OCI-LY7 (cell line): ENCODE results near the gene SFI1. TPM values are rescaled to one million over a fixed set of nuclear protein-coding genes. Genes with fewer than 3 reads are reported as not detected.
A peak's percentile ranks its signal among the peaks of the same experiment; 100 is the strongest.

Source experiments
- BruUV-seq: library from RNA; stranded (reverse); fragments of 400-500 nt; replicated peaks from 2 replicates; lab custom pipeline; 2021; lab: Mats Ljungman, UMichigan
- CTCF ChIA-PET: fragments of 300-600 bp; sonication (Branson Sonifier 250); formaldehyde crosslinking; loops from one replicate; lab custom pipeline; 2022; ENCODE audit warnings: antibody characterized with exemption; ENCODE audit not compliant: unreplicated experiment; lab: Charles Lee
- POLR2A ChIA-PET: fragments of 300-600 bp; sonication (Branson Sonifier 250); formaldehyde crosslinking; loops from one replicate; lab custom pipeline; 2022; ENCODE audit warnings: antibody characterized with exemption; lab: Charles Lee
- DNase-seq: peaks from one replicate; pipeline ENCODE4 v3.0.0-alpha.2; 2015; ENCODE audit warnings: low spot score
- H2AFZ ChIP-seq: fragments of 200-600 bp; sonication (generic), shearing (Covaris generic); 2 replicates; pipeline ENCODE4 v1.6.1; 2014; ENCODE audit warnings: mild to moderate bottlenecking, antibody characterized with exemption, low read length, moderate library complexity
- H3K27ac ChIP-seq: fragments of 200-600 bp; sonication (generic); 2 replicates; pipeline ENCODE4 v1.5.1; 2014; ENCODE audit warnings: mixed run types, low read depth, mild to moderate bottlenecking, moderate library complexity, low read length, inconsistent platforms; ENCODE audit not compliant: poor library complexity, severe bottlenecking
- H3K36me3 ChIP-seq: fragments of 200-600 bp; sonication (generic); 2 replicates; pipeline ENCODE4 v1.6.1; 2014; ENCODE audit warnings: mild to moderate bottlenecking, antibody characterized with exemption, low read length, moderate library complexity, mixed read lengths; ENCODE audit not compliant: insufficient read depth
- H3K4me1 ChIP-seq: fragments of 200-600 bp; sonication (generic); 2 replicates; pipeline ENCODE4 v1.5.1; 2014; ENCODE audit warnings: mild to moderate bottlenecking, low read length; ENCODE audit not compliant: insufficient read depth, poor library complexity, severe bottlenecking
- H3K4me2 ChIP-seq: fragments of 200-600 bp; sonication (generic); 2 replicates; pipeline ENCODE4 v1.6.1; 2014; ENCODE audit warnings: mild to moderate bottlenecking, low read length
- H3K4me3 ChIP-seq: fragments of 200-600 bp; sonication (generic); 2 replicates; pipeline ENCODE4 v1.5.1; 2014; ENCODE audit warnings: mild to moderate bottlenecking, low read depth, low read length; ENCODE audit not compliant: poor library complexity, severe bottlenecking
- H3K79me2 ChIP-seq: fragments of 200-600 bp; sonication (generic); 2 replicates; pipeline ENCODE4 v1.6.1; 2016; ENCODE audit warnings: low read depth, mild to moderate bottlenecking, low read length, moderate library complexity, mixed read lengths; ENCODE audit not compliant: insufficient read depth
- H3K9me2 ChIP-seq: fragments of 200-600 bp; sonication (generic); 2 replicates; pipeline ENCODE4 v1.6.1; 2016; ENCODE audit warnings: mild to moderate bottlenecking, low read length, mixed read lengths; ENCODE audit not compliant: insufficient read depth
- H3K9me3 ChIP-seq: fragments of 200-600 bp; sonication (generic); 2 replicates; pipeline ENCODE4 v1.6.1; 2014; ENCODE audit warnings: mild to moderate bottlenecking, mixed run types, low read length, mixed read lengths
- H4K20me1 ChIP-seq: fragments of 200-600 bp; sonication (generic); 2 replicates; pipeline ENCODE4 v1.6.1; 2014; ENCODE audit warnings: mild to moderate bottlenecking, antibody characterized with exemption, low read length, moderate library complexity, mixed read lengths; ENCODE audit not compliant: insufficient read depth
- EZH2phosphoT487 ChIP-seq: fragments of 200-600 bp; sonication (generic); IDR thresholded peaks from 2 replicates; pipeline ENCODE4 v1.6.1; 2018; ENCODE audit warnings: low read depth, borderline replicate concordance, mild to moderate bottlenecking, mixed run types, antibody characterized with exemption, low read length, moderate library complexity, mixed read lengths
- intact Hi-C: fragments of 100-400 bp; cut with micrococcal nuclease; formaldehyde crosslinking; loops from one replicate; pipeline ENCODE4 v1.10.0; 2022; ENCODE audit not compliant: unreplicated experiment
- total RNA-seq, 2 experiments: library from RNA; depleted of rRNA in 1 of 2; stranded (reverse); fragments of >200 nt in 1 of 2; shearing (Covaris generic) in 1 of 2; gene quantifications; 2 replicates each; pipeline ENCODE4 v1.2.3, GENCODE V29; 2014 to 2022
- TF ChIP-seq, protein P1 (sequence below): fragments of 200-600 bp; sonication (generic); conservative IDR thresholded peaks from 2 replicates; pipeline ENCODE4 v1.5.1; 2014; ENCODE audit warnings: mild to moderate bottlenecking, antibody characterized with exemption, low read length, moderate library complexity, mixed read lengths

Gene SFI1
- total RNA-seq, 2 experiments from 2014 or later, result 72.6 to 132 TPM

DNA sequence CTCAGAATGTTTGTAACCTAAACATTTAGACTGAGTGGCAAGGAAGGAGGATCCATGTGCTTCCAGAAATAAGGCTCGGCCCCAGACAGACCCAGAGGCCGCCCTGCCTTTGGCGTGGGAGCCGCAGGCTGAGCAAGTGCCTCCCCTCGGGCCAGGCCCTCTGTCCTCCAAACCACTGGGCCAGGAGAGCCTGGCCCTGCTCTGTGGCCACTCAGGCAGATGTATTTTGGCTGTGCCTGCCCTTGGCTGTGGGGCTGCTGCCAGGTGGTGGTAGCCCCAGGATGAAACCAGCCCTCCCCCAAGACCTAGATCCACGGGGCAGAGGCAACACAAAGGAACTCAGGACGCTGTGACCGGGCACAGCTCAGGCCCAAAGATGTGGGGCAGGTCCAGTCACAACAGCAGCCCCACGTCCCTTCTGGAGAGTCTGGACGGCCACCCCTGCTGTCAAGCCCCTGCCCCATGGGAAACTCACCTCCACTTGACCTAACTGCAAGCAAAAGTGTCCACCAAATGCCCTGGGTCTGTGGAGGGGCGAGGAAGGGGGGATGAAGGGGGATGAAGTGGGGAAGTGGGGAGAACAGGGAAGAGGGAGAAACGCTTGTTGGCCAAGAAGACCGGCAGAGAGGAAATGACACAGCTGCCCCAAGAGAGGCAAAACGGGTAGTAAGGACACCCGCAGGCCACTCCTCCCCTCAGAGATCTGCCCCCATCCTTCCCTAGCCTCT lies 141.7 kb downstream of the SFI1 start:
- peak overlapping the region; percentile 52 for H3K4me3 ChIP-seq
- H3K27ac ChIP-seq, result peak overlapping the region; percentile 61
- no TSS peak for BruUV-seq

DNA sequence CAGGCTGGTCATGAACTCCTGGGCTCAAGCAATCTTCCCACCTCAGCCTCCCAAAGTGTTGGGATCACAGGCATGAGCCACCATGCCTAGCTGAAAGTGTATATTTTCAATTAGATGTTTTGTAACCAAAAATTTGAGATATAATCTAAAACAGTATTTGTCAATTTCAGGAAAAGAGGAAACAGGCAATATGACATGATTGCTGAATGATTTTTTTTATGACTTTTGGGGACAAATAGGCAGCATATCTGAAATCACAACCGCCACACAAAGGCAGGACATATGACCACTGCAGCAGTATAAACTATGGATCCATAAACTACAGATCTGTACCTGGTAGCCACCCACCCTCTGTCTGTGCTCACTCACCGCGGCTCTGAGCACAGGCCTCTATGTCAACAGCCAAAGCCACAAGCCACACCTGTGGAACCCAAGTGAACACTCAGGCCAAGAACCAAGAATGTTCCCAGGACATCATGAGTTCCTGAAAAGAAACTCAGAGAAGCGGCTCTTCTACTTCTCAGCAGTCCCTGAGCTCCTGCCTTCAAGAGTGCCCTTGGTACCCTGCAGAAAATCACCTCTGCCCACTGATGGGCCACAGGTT lies 143.2 kb downstream of the SFI1 start:
- DNase-seq, result no peak
- H3K4me2 ChIP-seq, result peak overlapping the region; percentile 68
- TF ChIP-seq EZH2phosphoT487, result no peak
- TF ChIP-seq, protein P1, sequence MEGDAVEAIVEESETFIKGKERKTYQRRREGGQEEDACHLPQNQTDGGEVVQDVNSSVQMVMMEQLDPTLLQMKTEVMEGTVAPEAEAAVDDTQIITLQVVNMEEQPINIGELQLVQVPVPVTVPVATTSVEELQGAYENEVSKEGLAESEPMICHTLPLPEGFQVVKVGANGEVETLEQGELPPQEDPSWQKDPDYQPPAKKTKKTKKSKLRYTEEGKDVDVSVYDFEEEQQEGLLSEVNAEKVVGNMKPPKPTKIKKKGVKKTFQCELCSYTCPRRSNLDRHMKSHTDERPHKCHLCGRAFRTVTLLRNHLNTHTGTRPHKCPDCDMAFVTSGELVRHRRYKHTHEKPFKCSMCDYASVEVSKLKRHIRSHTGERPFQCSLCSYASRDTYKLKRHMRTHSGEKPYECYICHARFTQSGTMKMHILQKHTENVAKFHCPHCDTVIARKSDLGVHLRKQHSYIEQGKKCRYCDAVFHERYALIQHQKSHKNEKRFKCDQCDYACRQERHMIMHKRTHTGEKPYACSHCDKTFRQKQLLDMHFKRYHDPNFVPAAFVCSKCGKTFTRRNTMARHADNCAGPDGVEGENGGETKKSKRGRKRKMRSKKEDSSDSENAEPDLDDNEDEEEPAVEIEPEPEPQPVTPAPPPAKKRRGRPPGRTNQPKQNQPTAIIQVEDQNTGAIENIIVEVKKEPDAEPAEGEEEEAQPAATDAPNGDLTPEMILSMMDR, result no peak
- peak overlapping the region; percentile 14 for H3K27ac ChIP-seq
- no peak overlapping the region for H2AFZ ChIP-seq
- H3K9me2 ChIP-seq, result no peaks in the 10 kb centered on the region
- intact Hi-C loops, result no loop called here
- no TSS peak for BruUV-seq
- H4K20me1 ChIP-seq, result no peaks in the 10 kb centered on the region
- ChIA-PET POLR2A (interaction anchor here (0.6 to 1.9 kb wide), 6 partner anchors 8 to 870 kb away, joined by 3 to 6 read pairs (median 4); partner anchors contain the start of gene PISD), CTCF (interaction anchor here (0.8 kb wide), 1 partner anchor 9 kb away, joined by 3 read pairs; no protein-coding TSS in a partner anchor)
- no peaks in the 10 kb centered on the region for H3K9me3 ChIP-seq
- peaks cover 25% of the 10 kb centered on the region for H3K36me3 ChIP-seq
- H3K4me1 ChIP-seq, result peaks cover 39% of the 10 kb centered on the region
- no peak overlapping the region for H3K4me3 ChIP-seq
- H3K79me2 ChIP-seq, result peaks cover 21% of the 10 kb centered on the region; the same call in 1 of the 2 replicates

More for the DNA sequence above, 141.7 kb downstream of the SFI1 start:
- Histone ChIP-seq H3K4me1 (peaks cover 53% of the 10 kb centered on the region), H3K4me2 (peak overlapping the region; percentile 68), H3K9me3 (no peaks in the 10 kb centered on the region), H3K36me3 (peaks cover 19% of the 10 kb centered on the region), H3K9me2 (no peaks in the 10 kb centered on the region), H2AFZ (peak overlapping the region; percentile 32; the same call in 1 of the 2 replicates), H4K20me1 (no peaks in the 10 kb centered on the region), H3K79me2 (peaks cover 23% of the 10 kb centered on the region; the same call in 1 of the 2 replicates)
- intact Hi-C loops, result no loop called here
- POLR2A ChIA-PET, result interaction anchor here (0.6 to 1.9 kb wide), 8 partner anchors 8 to 1475 kb away, joined by 3 to 6 read pairs (median 4); partner anchors contain the start of gene PISD
- DNase-seq, result peak; percentile 61
- CTCF ChIA-PET, result interaction anchor here (1.0 kb wide), 1 partner anchor 8 kb away, joined by 5 read pairs; no protein-coding TSS in a partner anchor
- TF ChIP-seq, protein P1, result no peak
- no peak for TF ChIP-seq EZH2phosphoT487
